Measurements from ENCODE around the gene EXOG.

DNA sequence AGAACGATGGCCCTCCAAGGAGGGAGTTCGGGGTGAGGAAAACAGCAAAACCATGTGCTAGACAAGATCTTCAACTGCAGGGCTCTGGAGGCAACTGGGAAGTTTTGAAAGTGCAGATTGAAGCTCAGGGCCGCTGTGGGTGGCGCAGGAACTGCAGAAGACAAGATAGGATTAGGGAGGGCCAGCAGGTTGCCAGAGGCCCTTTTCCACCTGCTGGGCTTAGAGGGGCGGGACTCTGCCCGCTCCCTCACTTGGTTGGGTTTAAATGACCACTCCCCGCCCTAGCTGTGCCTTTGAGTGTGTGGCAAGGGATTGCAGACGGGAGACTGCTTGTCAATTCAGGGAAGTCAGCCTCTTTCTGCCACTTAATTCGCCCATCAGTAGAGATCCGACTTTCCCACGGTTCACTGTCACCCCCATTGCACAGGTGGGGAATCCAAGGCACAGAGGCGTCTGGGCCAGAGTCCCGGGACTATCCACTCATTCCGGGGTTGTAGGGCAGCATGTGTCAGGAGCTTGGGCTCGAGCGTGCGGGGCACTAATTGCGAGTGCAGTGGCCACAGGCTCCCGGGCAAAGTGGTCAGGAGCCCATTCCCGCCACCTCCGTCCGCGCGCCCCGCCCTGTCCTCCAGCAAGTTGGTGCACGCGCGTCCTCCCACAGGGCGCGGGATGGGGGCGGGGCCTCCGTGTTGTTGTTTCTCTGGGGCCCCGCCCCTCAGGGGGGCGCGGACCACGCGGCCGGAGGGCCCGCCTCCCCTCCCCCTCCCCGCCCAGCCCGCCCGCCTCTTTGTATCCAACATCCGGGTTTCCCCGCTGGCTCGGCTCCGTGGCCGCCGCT, 42.8 kb upstream of the EXOG start, which contains the start of gene ACVR2B:
- TF ChIP-seq, protein P1, sequence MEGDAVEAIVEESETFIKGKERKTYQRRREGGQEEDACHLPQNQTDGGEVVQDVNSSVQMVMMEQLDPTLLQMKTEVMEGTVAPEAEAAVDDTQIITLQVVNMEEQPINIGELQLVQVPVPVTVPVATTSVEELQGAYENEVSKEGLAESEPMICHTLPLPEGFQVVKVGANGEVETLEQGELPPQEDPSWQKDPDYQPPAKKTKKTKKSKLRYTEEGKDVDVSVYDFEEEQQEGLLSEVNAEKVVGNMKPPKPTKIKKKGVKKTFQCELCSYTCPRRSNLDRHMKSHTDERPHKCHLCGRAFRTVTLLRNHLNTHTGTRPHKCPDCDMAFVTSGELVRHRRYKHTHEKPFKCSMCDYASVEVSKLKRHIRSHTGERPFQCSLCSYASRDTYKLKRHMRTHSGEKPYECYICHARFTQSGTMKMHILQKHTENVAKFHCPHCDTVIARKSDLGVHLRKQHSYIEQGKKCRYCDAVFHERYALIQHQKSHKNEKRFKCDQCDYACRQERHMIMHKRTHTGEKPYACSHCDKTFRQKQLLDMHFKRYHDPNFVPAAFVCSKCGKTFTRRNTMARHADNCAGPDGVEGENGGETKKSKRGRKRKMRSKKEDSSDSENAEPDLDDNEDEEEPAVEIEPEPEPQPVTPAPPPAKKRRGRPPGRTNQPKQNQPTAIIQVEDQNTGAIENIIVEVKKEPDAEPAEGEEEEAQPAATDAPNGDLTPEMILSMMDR (IDR thresholded peaks at IDR 0.05), result no peak
- peak in 1 of 2 donors; percentile 13 for TF ChIP-seq POLR2A (IDR thresholded peaks at IDR 0.05)

All from uterus (tissue), 2 donors.